ENCODE results near the gene EXTL2. TPM values are rescaled to one million over a fixed set of nuclear protein-coding genes. Genes with fewer than 3 reads are reported as not detected.
"Not testable (repeated sequence)": the region's sequence is repeated elsewhere in the genome, so short reads cannot be mapped to it uniquely, and the experiment has no call there.

Gene EXTL2
- 2.4 TPM for total RNA-seq

GRCh38 chr1:100894603-100895539 is at the start of gene EXTL2:
Gene EXTL2, minus strand, starts transcription at chr1:100894842. Its CDS starts 6,085 bp downstream, at chr1:100888757.
- H3K4me1 ChIP-seq (ENCODE audit: insufficient read depth, low read length): peaks cover 15% of the 10 kb centered on the region
- no peaks in the 10 kb centered on the region for H3K9me3 ChIP-seq (ENCODE audit: low read depth, low read length)
- H3K4me3 ChIP-seq (ENCODE audit: low read length): peak within 1 kb of the TSS; percentile 95
- H3K27me3 ChIP-seq (ENCODE audit: insufficient read depth, low read length): no peaks in the 10 kb centered on the region

GRCh38 chr1:100943533-100943932 is 48.9 kb upstream of the EXTL2 start:
- H3K27me3 ChIP-seq (ENCODE audit: insufficient read depth, low read length): no peaks in the 10 kb centered on the region
- H3K4me1 ChIP-seq (ENCODE audit: insufficient read depth, low read length): peaks cover 21% of the 10 kb centered on the region
- no peak overlapping the region for H3K4me3 ChIP-seq (ENCODE audit: low read length)
- H3K9me3 ChIP-seq (ENCODE audit: low read depth, low read length): no peaks in the 10 kb centered on the region

GRCh38 chr1:100942304-100943046 is 47.8 kb upstream of the EXTL2 start:
- no peak overlapping the region for H3K4me3 ChIP-seq (ENCODE audit: low read length)
- peaks cover 4% of the 10 kb centered on the region for H3K9me3 ChIP-seq (ENCODE audit: low read depth, low read length)
- H3K27me3 ChIP-seq (ENCODE audit: insufficient read depth, low read length): no peaks in the 10 kb centered on the region
- peaks cover 17% of the 10 kb centered on the region for H3K4me1 ChIP-seq (ENCODE audit: insufficient read depth, low read length)

GRCh38 chr1:100941580-100942216 is 47.1 kb upstream of the EXTL2 start:
- Histone ChIP-seq H3K27me3 (ENCODE audit: insufficient read depth, low read length) (no peaks in the 10 kb centered on the region), H3K4me1 (ENCODE audit: insufficient read depth, low read length) (peaks cover 17% of the 10 kb centered on the region), H3K4me3 (ENCODE audit: low read length) (no peak overlapping the region), H3K9me3 (ENCODE audit: low read depth, low read length) (peaks cover 6% of the 10 kb centered on the region)

GRCh38 chr1:100941098-100941527 is 46.5 kb upstream of the EXTL2 start:
- peaks cover 6% of the 10 kb centered on the region for H3K9me3 ChIP-seq (ENCODE audit: low read depth, low read length)
- H3K4me1 ChIP-seq (ENCODE audit: insufficient read depth, low read length): peaks cover 17% of the 10 kb centered on the region

GRCh38 chr1:100936194-100936967 is 41.7 kb upstream of the EXTL2 start:
- Histone ChIP-seq H3K27me3 (ENCODE audit: insufficient read depth, low read length) (no peaks in the 10 kb centered on the region), H3K4me1 (ENCODE audit: insufficient read depth, low read length) (peaks cover 5% of the 10 kb centered on the region), H3K4me3 (ENCODE audit: low read length) (no peak overlapping the region), H3K9me3 (ENCODE audit: low read depth, low read length) (peaks cover 6% of the 10 kb centered on the region)

More at GRCh38 chr1:100941098-100941527, 46.5 kb upstream of the EXTL2 start:
- no peaks in the 10 kb centered on the region for H3K27me3 ChIP-seq (ENCODE audit: insufficient read depth, low read length)
- H3K4me3 ChIP-seq (ENCODE audit: low read length): no peak overlapping the region

GRCh38 chr1:100933555-100933954 is 38.9 kb upstream of the EXTL2 start:
- not testable (repeated sequence) for H3K4me3 ChIP-seq (ENCODE audit: low read length); H3K9me3 ChIP-seq (ENCODE audit: low read depth, low read length); H3K27me3 ChIP-seq (ENCODE audit: insufficient read depth, low read length); H3K4me1 ChIP-seq (ENCODE audit: insufficient read depth, low read length)

GRCh38 chr1:100931716-100932115 is 37.1 kb upstream of the EXTL2 start:
- Histone ChIP-seq H3K9me3 (ENCODE audit: low read depth, low read length) (no peaks in the 10 kb centered on the region), H3K4me1 (ENCODE audit: insufficient read depth, low read length) (peaks cover 15% of the 10 kb centered on the region), H3K27me3 (ENCODE audit: insufficient read depth, low read length) (no peaks in the 10 kb centered on the region), H3K4me3 (ENCODE audit: low read length) (no peak overlapping the region)

- Histone ChIP-seq H3K4me3 (ENCODE audit: low read length) (no peak overlapping the region), H3K27me3 (ENCODE audit: insufficient read depth, low read length) (no peaks in the 10 kb centered on the region), H3K4me1 (ENCODE audit: insufficient read depth, low read length) (peaks cover 20% of the 10 kb centered on the region), H3K9me3 (ENCODE audit: low read depth, low read length) (no peaks in the 10 kb centered on the region)
Measured at GRCh38 chr1:100930494-100930893, 35.9 kb upstream of the EXTL2 start.

GRCh38 chr1:100928128-100928527 is 33.5 kb upstream of the EXTL2 start:
- no peaks in the 10 kb centered on the region for H3K27me3 ChIP-seq (ENCODE audit: insufficient read depth, low read length)
- peaks cover 25% of the 10 kb centered on the region for H3K4me1 ChIP-seq (ENCODE audit: insufficient read depth, low read length)
- H3K9me3 ChIP-seq (ENCODE audit: low read depth, low read length): no peaks in the 10 kb centered on the region
- no peak overlapping the region for H3K4me3 ChIP-seq (ENCODE audit: low read length)

GRCh38 chr1:100927276-100927675 is 32.6 kb upstream of the EXTL2 start:
- Histone ChIP-seq H3K27me3 (ENCODE audit: insufficient read depth, low read length) (no peaks in the 10 kb centered on the region), H3K4me1 (ENCODE audit: insufficient read depth, low read length) (peaks cover 25% of the 10 kb centered on the region), H3K4me3 (ENCODE audit: low read length) (no peak overlapping the region), H3K9me3 (ENCODE audit: low read depth, low read length) (no peaks in the 10 kb centered on the region)

- Histone ChIP-seq H3K4me1 (ENCODE audit: insufficient read depth, low read length) (peaks cover 25% of the 10 kb centered on the region), H3K27me3 (ENCODE audit: insufficient read depth, low read length) (no peaks in the 10 kb centered on the region), H3K9me3 (ENCODE audit: low read depth, low read length) (no peaks in the 10 kb centered on the region), H3K4me3 (ENCODE audit: low read length) (no peak overlapping the region)
Measured at GRCh38 chr1:100926240-100926639, 31.6 kb upstream of the EXTL2 start.

- Histone ChIP-seq H3K27me3 (ENCODE audit: insufficient read depth, low read length) (no peaks in the 10 kb centered on the region), H3K4me3 (ENCODE audit: low read length) (no peak overlapping the region), H3K4me1 (ENCODE audit: insufficient read depth, low read length) (peaks cover 25% of the 10 kb centered on the region), H3K9me3 (ENCODE audit: low read depth, low read length) (no peaks in the 10 kb centered on the region)
Measured at GRCh38 chr1:100924991-100925390, 30.3 kb upstream of the EXTL2 start.

- Histone ChIP-seq H3K4me3 (ENCODE audit: low read length) (no peak overlapping the region), H3K4me1 (ENCODE audit: insufficient read depth, low read length) (peaks cover 25% of the 10 kb centered on the region), H3K27me3 (ENCODE audit: insufficient read depth, low read length) (no peaks in the 10 kb centered on the region), H3K9me3 (ENCODE audit: low read depth, low read length) (no peaks in the 10 kb centered on the region)
Measured at GRCh38 chr1:100924212-100924611, 29.6 kb upstream of the EXTL2 start.
